ENCODE measurements around the gene TMEM200A.

DNA sequence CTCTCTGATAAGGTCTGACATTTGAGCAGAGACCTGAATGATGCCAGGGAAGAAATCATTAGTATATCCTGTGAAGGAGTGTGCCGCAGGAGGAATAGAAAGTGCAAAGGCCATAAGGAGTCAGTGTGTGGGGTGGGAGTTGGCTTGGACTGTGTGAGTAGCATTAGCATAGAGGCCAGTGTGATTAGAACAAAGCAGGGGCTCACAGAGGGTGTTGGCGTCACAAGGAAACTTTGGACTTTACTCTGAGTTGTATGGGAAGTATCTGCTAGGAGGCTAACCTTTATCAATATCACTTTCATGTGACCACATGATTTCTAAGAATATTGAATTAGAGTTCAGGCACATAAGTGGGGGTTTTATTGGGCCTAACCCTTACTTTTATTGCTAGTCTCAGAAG lies 12.1 kb downstream of the TMEM200A start:
- TF ChIP-seq, protein P1, sequence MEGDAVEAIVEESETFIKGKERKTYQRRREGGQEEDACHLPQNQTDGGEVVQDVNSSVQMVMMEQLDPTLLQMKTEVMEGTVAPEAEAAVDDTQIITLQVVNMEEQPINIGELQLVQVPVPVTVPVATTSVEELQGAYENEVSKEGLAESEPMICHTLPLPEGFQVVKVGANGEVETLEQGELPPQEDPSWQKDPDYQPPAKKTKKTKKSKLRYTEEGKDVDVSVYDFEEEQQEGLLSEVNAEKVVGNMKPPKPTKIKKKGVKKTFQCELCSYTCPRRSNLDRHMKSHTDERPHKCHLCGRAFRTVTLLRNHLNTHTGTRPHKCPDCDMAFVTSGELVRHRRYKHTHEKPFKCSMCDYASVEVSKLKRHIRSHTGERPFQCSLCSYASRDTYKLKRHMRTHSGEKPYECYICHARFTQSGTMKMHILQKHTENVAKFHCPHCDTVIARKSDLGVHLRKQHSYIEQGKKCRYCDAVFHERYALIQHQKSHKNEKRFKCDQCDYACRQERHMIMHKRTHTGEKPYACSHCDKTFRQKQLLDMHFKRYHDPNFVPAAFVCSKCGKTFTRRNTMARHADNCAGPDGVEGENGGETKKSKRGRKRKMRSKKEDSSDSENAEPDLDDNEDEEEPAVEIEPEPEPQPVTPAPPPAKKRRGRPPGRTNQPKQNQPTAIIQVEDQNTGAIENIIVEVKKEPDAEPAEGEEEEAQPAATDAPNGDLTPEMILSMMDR (IDR thresholded peaks at IDR 0.05 in 4 of 5, conservative IDR thresholded peaks at IDR 0.05 in 1 of 5), result no peak
- no peak for TF ChIP-seq POLR2A (IDR thresholded peaks at IDR 0.05)
